RKO (cell line): ENCODE measurements around the gene PRKCE.

Experiments
- DNase-seq: peaks from one replicate; pipeline ENCODE4 v3.0.0-alpha.2; 2016; ENCODE audit warnings: low spot score

The PRKCE gene

DNA sequence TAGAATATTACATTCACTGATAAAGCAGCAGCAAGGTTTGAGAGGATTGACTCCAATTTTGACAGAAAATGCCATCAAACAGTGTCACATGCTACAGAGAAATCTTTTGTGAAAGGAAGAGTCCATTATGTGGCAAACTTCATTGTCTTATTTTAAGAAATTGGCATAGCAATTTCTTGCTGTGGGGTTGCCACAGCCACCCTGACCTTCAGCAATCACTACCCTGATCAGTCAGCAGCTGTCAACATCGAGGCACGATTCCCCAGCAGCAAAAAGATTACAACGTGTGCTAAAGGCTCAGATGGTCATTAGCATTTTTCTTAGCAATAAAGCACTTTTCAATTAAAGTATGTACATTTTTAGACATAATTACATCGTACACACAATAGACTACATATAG is 74.7 kb downstream of the PRKCE start:
- no peak for DNase-seq

GRCh38 chr2:45728458-45728942 is 77.0 kb downstream of the PRKCE start:
- DNase-seq = no peak

- DNase-seq = peak; percentile 37
Measured at GRCh38 chr2:45729753-45730512, 78.5 kb downstream of the PRKCE start.

- DNase-seq = no peak
Measured at GRCh38 chr2:45731141-45731540, 79.7 kb downstream of the PRKCE start.

- no peak for DNase-seq
Measured at GRCh38 chr2:45732436-45732835, 81.0 kb downstream of the PRKCE start.

DNA sequence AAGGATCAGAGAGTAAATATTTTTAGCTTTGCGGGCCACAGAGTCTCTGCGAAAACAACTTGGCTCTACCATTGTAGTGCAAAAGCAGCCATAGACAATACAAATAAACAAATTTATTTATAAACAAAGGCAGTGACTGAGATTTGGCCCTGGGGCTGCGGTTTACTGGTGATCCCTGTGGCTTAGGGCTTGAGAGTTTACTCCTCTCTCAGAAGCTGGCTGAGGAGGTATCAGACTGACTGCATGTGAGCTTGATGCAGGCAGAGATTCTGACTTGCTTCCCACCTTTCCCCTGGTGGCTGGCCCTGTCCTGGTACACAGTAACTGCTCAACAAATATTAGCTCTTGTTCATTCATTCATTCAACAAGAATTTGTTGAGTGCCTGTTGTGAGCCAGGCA is 81.5 kb downstream of the PRKCE start:
- DNase-seq = no peak

DNA sequence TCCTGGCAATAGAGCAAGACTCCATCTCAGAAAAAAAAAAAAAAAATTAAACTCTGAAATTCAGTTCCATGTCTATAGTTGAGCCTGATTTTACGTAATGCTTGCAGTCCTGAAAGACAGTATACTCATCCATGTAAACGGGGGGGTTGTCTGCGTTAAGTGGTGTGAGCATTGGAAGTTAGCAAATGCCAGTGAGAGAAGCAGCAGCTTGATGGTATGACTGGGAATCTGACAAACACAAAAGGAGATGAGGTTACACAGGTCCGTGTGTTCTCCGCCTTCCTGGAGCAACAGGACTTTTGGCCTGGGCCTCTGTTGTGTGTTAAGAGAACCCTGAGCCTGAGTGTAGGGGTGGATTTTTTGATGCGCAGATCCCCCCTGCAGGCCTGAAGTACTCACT is 82.9 kb downstream of the PRKCE start:
- DNase-seq = no peak

- DNase-seq = no peak
Measured at GRCh38 chr2:45734952-45735351, 83.5 kb downstream of the PRKCE start.

GRCh38 chr2:45736757-45737704 is 85.6 kb downstream of the PRKCE start:
- no peak for DNase-seq

DNA sequence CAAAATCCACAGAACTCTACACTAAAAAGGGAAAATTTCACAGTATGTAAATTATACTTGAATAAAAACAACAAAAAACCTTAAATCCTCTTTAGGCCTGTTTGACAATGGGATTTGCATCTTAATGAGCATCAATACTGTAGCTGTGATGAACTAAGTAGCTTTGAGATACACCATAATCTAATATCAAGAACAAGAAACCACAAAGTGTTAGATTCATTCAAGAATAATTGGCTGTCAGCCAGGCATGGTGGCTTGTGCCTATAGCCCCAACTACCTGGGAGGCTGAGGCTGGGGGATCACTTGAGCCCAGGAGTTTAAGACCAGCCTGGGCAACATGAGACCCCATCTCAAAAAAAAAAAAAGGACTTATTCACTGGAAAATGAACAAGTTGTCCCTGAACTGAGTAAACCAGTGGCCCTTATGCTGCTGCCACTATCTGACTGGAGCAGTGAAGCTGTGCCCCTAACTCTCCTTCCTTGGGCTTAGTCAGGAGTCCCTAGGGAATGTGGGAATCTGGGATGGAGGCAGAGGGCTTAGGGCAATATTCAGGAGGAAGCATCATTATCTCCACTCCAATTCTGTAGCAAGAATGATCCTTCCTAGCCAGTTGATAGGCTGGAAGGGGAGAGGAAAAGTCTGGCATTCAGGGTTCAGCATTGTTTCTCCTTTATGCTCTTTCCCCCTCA is 88.5 kb downstream of the PRKCE start:
- DNase-seq = no peak

- no peak for DNase-seq
Measured at GRCh38 chr2:45741161-45741850, 89.8 kb downstream of the PRKCE start.

DNA sequence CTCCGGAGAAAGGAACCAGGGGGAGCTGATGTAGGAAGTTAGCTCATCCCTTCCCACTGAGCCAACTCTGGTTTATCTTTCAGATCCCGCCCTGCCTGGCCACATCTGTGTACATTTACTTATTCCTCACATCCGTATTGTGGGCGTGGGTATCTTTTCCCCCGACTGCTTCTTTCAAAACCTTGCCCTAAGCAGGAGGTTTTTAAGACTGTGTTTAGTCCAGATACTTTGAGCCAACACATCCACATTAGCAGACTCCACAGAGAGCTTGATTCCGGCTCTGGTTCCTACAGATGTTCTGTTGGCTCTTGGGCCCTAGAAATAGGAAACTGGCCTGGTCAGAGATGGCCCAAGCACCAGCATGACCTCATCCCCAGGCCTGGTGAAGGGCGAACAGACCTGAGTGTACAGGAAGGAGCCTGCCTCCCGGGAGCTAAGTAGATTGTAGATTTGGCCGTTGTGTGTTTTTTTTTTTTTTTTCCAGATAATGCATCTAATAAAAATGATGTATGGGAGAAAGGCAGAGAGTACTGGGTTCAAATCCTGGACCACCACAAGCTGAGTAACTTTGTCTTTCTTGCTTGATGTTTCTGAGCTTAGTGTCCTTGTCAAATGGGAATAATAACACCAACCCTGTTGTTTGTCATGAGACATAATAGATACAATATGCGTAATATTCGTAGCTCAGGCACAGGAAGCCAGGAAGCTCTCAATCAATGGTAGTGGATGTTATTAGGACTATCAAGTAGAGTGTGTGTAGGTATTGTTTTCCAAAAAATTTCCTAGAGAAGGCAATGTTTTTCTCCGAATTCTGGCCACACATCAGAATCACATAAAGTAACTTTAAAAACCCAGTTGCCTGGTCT is 92.3 kb downstream of the PRKCE start:
- no peak for DNase-seq

- no peak for DNase-seq
Measured at GRCh38 chr2:45745231-45745630, 93.8 kb downstream of the PRKCE start.

GRCh38 chr2:45746888-45747287 is 95.4 kb downstream of the PRKCE start:
- no peak for DNase-seq

DNA sequence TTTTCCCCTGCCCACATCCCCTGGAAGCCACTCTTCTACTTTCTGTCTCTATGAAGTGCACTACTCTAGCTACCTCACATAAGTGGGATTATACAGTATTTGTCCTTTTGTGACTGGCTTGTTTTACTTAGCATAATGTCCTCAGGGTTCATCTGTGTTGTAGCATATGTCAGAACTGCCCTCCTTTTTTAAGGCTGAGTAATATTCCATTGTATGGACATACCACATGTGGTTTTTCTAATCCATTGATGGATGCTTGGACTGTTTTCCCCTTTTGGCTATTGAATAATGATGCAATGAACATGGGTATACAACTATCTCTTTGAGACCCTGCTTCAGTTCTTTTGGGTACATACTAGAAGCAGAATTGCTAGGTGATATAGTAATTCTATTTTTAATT is 95.9 kb downstream of the PRKCE start:
- no peak for DNase-seq

- DNase-seq = no peak
Measured at GRCh38 chr2:45748239-45748638, 96.8 kb downstream of the PRKCE start.

DNA sequence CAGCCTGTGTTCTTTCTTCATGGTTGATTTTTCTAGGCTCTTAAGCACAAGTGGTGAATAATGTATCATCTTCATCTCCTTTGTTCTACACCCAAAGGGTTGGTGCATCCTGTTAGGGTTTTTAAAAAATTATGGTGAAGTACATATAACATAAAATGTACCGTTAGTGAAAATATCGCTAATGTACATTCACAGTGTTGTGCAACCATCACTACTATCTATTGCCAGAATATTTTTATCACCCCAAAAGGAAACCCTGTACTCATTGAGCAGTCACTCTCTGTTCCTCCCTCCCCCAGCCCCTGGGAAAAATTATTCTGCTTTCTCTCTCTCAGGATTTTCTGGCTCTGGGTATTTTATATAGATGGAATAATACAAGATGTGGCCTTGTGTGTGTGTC is 98.5 kb downstream of the PRKCE start:
- DNase-seq = no peak

GRCh38 chr2:45750484-45750883 is 99.0 kb downstream of the PRKCE start:
- no peak for DNase-seq

DNA sequence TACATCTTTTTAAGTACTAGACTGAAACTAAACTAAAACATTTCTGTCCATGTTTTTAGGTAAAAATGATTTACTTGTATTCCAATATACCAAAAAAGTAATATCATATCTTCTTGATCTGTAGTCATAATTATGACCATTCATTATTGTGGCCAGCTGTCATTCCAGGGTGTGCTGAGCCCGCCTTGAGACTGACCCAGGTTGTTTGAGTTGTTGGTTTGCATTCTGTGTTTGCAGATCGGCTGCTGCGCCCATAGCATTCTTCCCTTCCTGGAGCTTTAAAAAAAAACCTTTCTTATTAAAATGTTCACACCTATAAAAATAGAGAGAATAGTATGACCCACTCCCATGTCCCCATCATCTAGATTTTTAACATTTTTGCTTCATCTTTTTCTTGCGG is 101.9 kb downstream of the PRKCE start:
- DNase-seq = no peak

GRCh38 chr2:45754131-45755010 is 102.9 kb downstream of the PRKCE start:
- DNase-seq = no peak
